Uterus (tissue), 2 donors: ENCODE measurements around the gene CPZ.

Experiments used
- POLR2A ChIP-seq, 2 donors: fragments of 450-650 bp; IDR thresholded peaks; one replicate each; pipeline ENCODE4 v1.6.1; 2016; ENCODE audit warnings: antibody characterized with exemption in 2 of 2, mild to moderate bottlenecking in 1 of 2, moderate library complexity in 1 of 2
- TF ChIP-seq, protein P1 (sequence below), 4 experiments: fragments of 200-600 bp in 2 of 4; fragments of 450-650 bp in 2 of 4; sonication (generic) in 2 of 4; IDR thresholded peaks; one replicate each; pipeline ENCODE4 v1.5.1; 2016 to 2019; ENCODE audit warnings: antibody characterized with exemption in 4 of 4, mild to moderate bottlenecking in 2 of 4, moderate library complexity in 1 of 4

- TF ChIP-seq, protein P1, sequence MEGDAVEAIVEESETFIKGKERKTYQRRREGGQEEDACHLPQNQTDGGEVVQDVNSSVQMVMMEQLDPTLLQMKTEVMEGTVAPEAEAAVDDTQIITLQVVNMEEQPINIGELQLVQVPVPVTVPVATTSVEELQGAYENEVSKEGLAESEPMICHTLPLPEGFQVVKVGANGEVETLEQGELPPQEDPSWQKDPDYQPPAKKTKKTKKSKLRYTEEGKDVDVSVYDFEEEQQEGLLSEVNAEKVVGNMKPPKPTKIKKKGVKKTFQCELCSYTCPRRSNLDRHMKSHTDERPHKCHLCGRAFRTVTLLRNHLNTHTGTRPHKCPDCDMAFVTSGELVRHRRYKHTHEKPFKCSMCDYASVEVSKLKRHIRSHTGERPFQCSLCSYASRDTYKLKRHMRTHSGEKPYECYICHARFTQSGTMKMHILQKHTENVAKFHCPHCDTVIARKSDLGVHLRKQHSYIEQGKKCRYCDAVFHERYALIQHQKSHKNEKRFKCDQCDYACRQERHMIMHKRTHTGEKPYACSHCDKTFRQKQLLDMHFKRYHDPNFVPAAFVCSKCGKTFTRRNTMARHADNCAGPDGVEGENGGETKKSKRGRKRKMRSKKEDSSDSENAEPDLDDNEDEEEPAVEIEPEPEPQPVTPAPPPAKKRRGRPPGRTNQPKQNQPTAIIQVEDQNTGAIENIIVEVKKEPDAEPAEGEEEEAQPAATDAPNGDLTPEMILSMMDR (IDR thresholded peaks at IDR 0.05) = no peak
- no peak for TF ChIP-seq POLR2A (IDR thresholded peaks at IDR 0.05)
These were observed 65.0 kb downstream of the CPZ start for GRCh38 chr4:8657381-8658088.
